PFSK-1 (cell line): ENCODE results near the gene IGSF3.

Experiments used
- FOXP2 ChIP-seq: optimal IDR thresholded peaks from 2 replicates; pipeline ENCODE3; 2011; ENCODE audit warnings: borderline replicate concordance, control low read depth, inconsistent platforms; ENCODE audit not compliant: insufficient read depth; ENCODE audit errors: extremely low read length, extremely low read depth
- POLR2AphosphoS5 ChIP-seq: IDR thresholded peaks from 2 replicates; pipeline ENCODE4 v1.6.1; 2012; ENCODE audit warnings: low read depth, mild to moderate bottlenecking, control low read depth, low read length, moderate library complexity
- SIN3A ChIP-seq: IDR thresholded peaks from 2 replicates; pipeline ENCODE4 v1.6.1; 2012; ENCODE audit warnings: mild to moderate bottlenecking, low read length, moderate library complexity, borderline replicate concordance; ENCODE audit not compliant: insufficient read depth

GRCh38 chr1:116654351-116654750 is 13.2 kb downstream of the IGSF3 start:
- TF ChIP-seq SIN3A (no peak), FOXP2 (no peak), POLR2AphosphoS5 (no peak)
